H9 (cell line): ENCODE measurements around the gene APP. TPM values are rescaled to one million over a fixed set of nuclear protein-coding genes. Genes with fewer than 3 reads are reported as not detected.
A peak's percentile ranks its signal among the peaks of the same experiment; 100 is the strongest.

Experiments
- DNase-seq: peaks from one replicate; pipeline ENCODE4 v3.0.0-alpha.2; 2017
- H2AFZ ChIP-seq: one replicate; pipeline ENCODE4 v1.6.1; 2013; ENCODE audit warnings: mild to moderate bottlenecking, low read length, control low read depth, moderate library complexity
- H2AK5ac ChIP-seq: 2 replicates; pipeline ENCODE4 v1.6.1; 2013; ENCODE audit warnings: low read length, control low read depth, mixed read lengths; ENCODE audit not compliant: insufficient read length
- H2BK120ac ChIP-seq: one replicate; pipeline ENCODE4 v1.6.1; 2013; ENCODE audit warnings: low read depth, mild to moderate bottlenecking, low read length, control low read depth, inconsistent platforms; ENCODE audit not compliant: poor library complexity, severe bottlenecking
- H2BK12ac ChIP-seq: 2 replicates; pipeline ENCODE4 v1.6.1; 2013; ENCODE audit warnings: low read length, control low read depth, mixed read lengths, low read depth; ENCODE audit not compliant: insufficient read length
- H2BK15ac ChIP-seq: 2 replicates; pipeline ENCODE4 v1.6.1; 2013; ENCODE audit warnings: low read depth, low read length, control low read depth
- H2BK20ac ChIP-seq: one replicate; pipeline ENCODE4 v1.6.1; 2013; ENCODE audit warnings: low read depth, mild to moderate bottlenecking, low read length, control low read depth, inconsistent platforms; ENCODE audit not compliant: poor library complexity, severe bottlenecking
- H2BK5ac ChIP-seq: 2 replicates; pipeline ENCODE4 v1.6.1; 2013; ENCODE audit warnings: low read length, control low read depth, mixed read lengths; ENCODE audit not compliant: insufficient read length
- H3K14ac ChIP-seq: 2 replicates; pipeline ENCODE4 v1.6.1; 2013; ENCODE audit warnings: low read length, control low read depth; ENCODE audit not compliant: insufficient read depth
- H3K18ac ChIP-seq: 2 replicates; pipeline ENCODE4 v1.6.1; 2013; ENCODE audit warnings: low read depth, mild to moderate bottlenecking, mixed read lengths, low read length, control low read depth; ENCODE audit not compliant: insufficient read length
- H3K23ac ChIP-seq: 2 replicates; pipeline ENCODE4 v1.6.1; 2013; ENCODE audit warnings: low read length, control low read depth, mixed read lengths, low read depth; ENCODE audit not compliant: insufficient read length
- H3K23me2 ChIP-seq: 2 replicates; pipeline ENCODE4 v1.6.1; 2013; ENCODE audit warnings: low read depth, mild to moderate bottlenecking, mixed read lengths, low read length, control low read depth; ENCODE audit not compliant: insufficient read length, poor library complexity, severe bottlenecking
- H3K27ac ChIP-seq: 2 replicates; pipeline ENCODE4 v1.5.1; 2013; ENCODE audit warnings: low read length, control low read depth, mixed read lengths, low read depth; ENCODE audit not compliant: insufficient read length
- H3K27me3 ChIP-seq: 2 replicates; pipeline ENCODE4 v1.6.1; 2013; ENCODE audit warnings: low read length, control low read depth, inconsistent platforms; ENCODE audit not compliant: insufficient read depth
- H3K4ac ChIP-seq: 2 replicates; pipeline ENCODE4 v1.6.1; 2013; ENCODE audit warnings: low read depth, mild to moderate bottlenecking, control low read depth, inconsistent platforms, low read length, moderate library complexity
- H3K4me1 ChIP-seq: 2 replicates; pipeline ENCODE4 v1.6.1; 2013; ENCODE audit warnings: low read length, control low read depth, inconsistent platforms; ENCODE audit not compliant: insufficient read depth
- H3K4me2 ChIP-seq: 2 replicates; pipeline ENCODE4 v1.6.1; 2013; ENCODE audit warnings: low read length, control low read depth, mixed read lengths; ENCODE audit not compliant: insufficient read length, insufficient read depth
- H3K56ac ChIP-seq: 2 replicates; pipeline ENCODE4 v1.6.1; 2013; ENCODE audit warnings: low read depth, mild to moderate bottlenecking, mixed read lengths, low read length, control low read depth; ENCODE audit not compliant: insufficient read length
- H3K79me1 ChIP-seq: 2 replicates; pipeline ENCODE4 v1.6.1; 2013; ENCODE audit warnings: low read depth, mild to moderate bottlenecking, moderate library complexity, low read length, control low read depth, inconsistent platforms; ENCODE audit not compliant: insufficient read depth, poor library complexity, severe bottlenecking
- H3K79me2 ChIP-seq: 2 replicates; pipeline ENCODE4 v1.6.1; 2013; ENCODE audit warnings: low read length, control low read depth, inconsistent platforms; ENCODE audit not compliant: insufficient read depth
- H3K9ac ChIP-seq: 2 replicates; pipeline ENCODE4 v1.6.1; 2013; ENCODE audit warnings: low read length, control low read depth, mixed read lengths; ENCODE audit not compliant: insufficient read length; ENCODE audit errors: extremely low read depth
- H3K9me3 ChIP-seq: one replicate; pipeline ENCODE4 v1.6.1; 2013; ENCODE audit warnings: low read depth, low read length, inconsistent platforms; ENCODE audit not compliant: control insufficient read depth
- H3T11ph ChIP-seq: one replicate; pipeline ENCODE4 v1.6.1; 2013; ENCODE audit warnings: mild to moderate bottlenecking, low read length, control low read depth, inconsistent platforms
- H4K20me1 ChIP-seq: one replicate; pipeline ENCODE4 v1.6.1; 2013; ENCODE audit not compliant: control insufficient read depth, insufficient read length, insufficient read depth
- H4K5ac ChIP-seq: 2 replicates; pipeline ENCODE4 v1.6.1; 2013; ENCODE audit warnings: low read depth, mild to moderate bottlenecking, mixed read lengths, low read length, control low read depth; ENCODE audit not compliant: insufficient read length
- H4K8ac ChIP-seq: replicated peaks from 2 replicates; pipeline ENCODE4 v1.6.1; 2013; ENCODE audit warnings: low read length, control low read depth, mixed read lengths, low read depth; ENCODE audit not compliant: insufficient read length
- H4K91ac ChIP-seq: 2 replicates; pipeline ENCODE4 v1.6.1; 2013; ENCODE audit warnings: low read depth, mild to moderate bottlenecking, moderate library complexity, mixed read lengths, low read length, control low read depth; ENCODE audit not compliant: insufficient read length
- H3K27ac Mint-ChIP-seq, 3 experiments: 2 replicates in 2 of 3; 3 replicates in 1 of 3; pipeline ENCODE4 v1.8.0; 2020 to 2021; ENCODE audit warnings: mixed read lengths in 3 of 3, mild to moderate bottlenecking in 1 of 3, moderate library complexity in 1 of 3
- H3K27me3 Mint-ChIP-seq: 2 replicates; pipeline ENCODE4 v1.8.0; 2021; ENCODE audit warnings: low read depth, mild to moderate bottlenecking, moderate library complexity, mixed read lengths
- H3K36me3 Mint-ChIP-seq, 3 experiments: 2 replicates in 2 of 3; 3 replicates in 1 of 3; pipeline ENCODE4 v1.8.0; 2020 to 2021; ENCODE audit warnings: low read depth in 3 of 3, mixed read lengths in 3 of 3; ENCODE audit not compliant: insufficient read depth in 1 of 3
- H3K4me1 Mint-ChIP-seq, 2 experiments: 2 replicates each; pipeline ENCODE4 v1.8.0; 2020; ENCODE audit warnings: mixed read lengths in 2 of 2
- H3K4me3 Mint-ChIP-seq, 2 experiments: 2 replicates in 1 of 2; 3 replicates in 1 of 2; pipeline ENCODE4 v1.8.0; 2020 to 2021; ENCODE audit warnings: mild to moderate bottlenecking in 2 of 2, mixed read lengths in 2 of 2, moderate library complexity in 1 of 2
- H3K9me3 Mint-ChIP-seq, 2 experiments: 2 replicates in 1 of 2; 3 replicates in 1 of 2; pipeline ENCODE4 v1.8.0; 2020; ENCODE audit warnings: mild to moderate bottlenecking in 2 of 2, mixed read lengths in 2 of 2, moderate library complexity in 1 of 2
- CTCF ChIP-seq: fragments of 200-600 bp; sonication (generic); conservative IDR thresholded peaks from 3 replicates; pipeline ENCODE4 v1.8.0; 2021; ENCODE audit warnings: antibody characterized with exemption, mild to moderate bottlenecking
- WGBS: extraction: QIAGEN DNeasy Blood & Tissue Kit; methylation state at CpG from one replicate; pipeline ENCODE4 v1.1.7; 2013; ENCODE audit warnings: missing lambda C conversion rate, low lambda C conversion rate, mixed read lengths; ENCODE audit not compliant: insufficient read length; ENCODE audit errors: extremely low coverage; 5-methylcytosine and 5-hydroxymethylcytosine counted together
- total RNA-seq: library from RNA; stranded (reverse); gene quantifications from 2 replicates; pipeline ENCODE4 v1.2.1, GENCODE V29; 2021

Gene APP
- total RNA-seq, 1 experiment from 2014 or later: 380 TPM

- Mint-ChIP-seq H3K27ac (peak overlapping the region; percentile 26 to 79 (median 30); a peak in 4 of 7 replicates), H3K4me3 (no peak overlapping the region), H3K4me1 (peaks cover 49 to 62% of the 10 kb centered on the region in 2 experiments), H3K36me3 (peaks cover 5 to 24% (median 17%) of the 10 kb centered on the region in 3 experiments; a peak in 6 of 7 replicates), H3K9me3 (no peaks in the 10 kb centered on the region), H3K27me3 (no peaks in the 10 kb centered on the region)
- H2BK20ac ChIP-seq: no peak overlapping the region
- H3K27me3 ChIP-seq: no peaks in the 10 kb centered on the region
- no peak overlapping the region for H3T11ph ChIP-seq
- no peak for DNase-seq
- no peaks in the 10 kb centered on the region for H4K20me1 ChIP-seq
- no peak overlapping the region for H3K18ac ChIP-seq
- WGBS: no CpG with 5 or more reads among the region's 6 CpGs
- no peaks in the 10 kb centered on the region for H3K4me1 ChIP-seq
- no peak overlapping the region for H4K5ac ChIP-seq
- no peaks in the 10 kb centered on the region for H3K23me2 ChIP-seq
- no peak overlapping the region for H4K91ac ChIP-seq
- no peak overlapping the region for H3K4me2 ChIP-seq
- no peak overlapping the region for H2AK5ac ChIP-seq
- no peak overlapping the region for H3K14ac ChIP-seq
- H2AFZ ChIP-seq: no peak overlapping the region
- H3K79me2 ChIP-seq: peaks cover 69% of the 10 kb centered on the region; the same call in 1 of the 2 replicates
- H2BK120ac ChIP-seq: no peak overlapping the region
- no peak overlapping the region for H2BK15ac ChIP-seq
- no peak overlapping the region for H4K8ac ChIP-seq
- no peak overlapping the region for H3K23ac ChIP-seq
- H3K56ac ChIP-seq: no peak overlapping the region
- peaks cover 2% of the 10 kb centered on the region for H3K79me1 ChIP-seq
- no peak overlapping the region for H2BK5ac ChIP-seq
- H3K9ac ChIP-seq: no peak overlapping the region
- no peaks in the 10 kb centered on the region for H3K9me3 ChIP-seq
- no peak overlapping the region for H2BK12ac ChIP-seq
- TF ChIP-seq CTCF: no peak
- no peak overlapping the region for H3K4ac ChIP-seq
- no peak overlapping the region for H3K27ac ChIP-seq
Measured at GRCh38 chr21:26138615-26139257, 31.8 kb downstream of the APP start.
